Measurements from ENCODE around the gene IL17RB. TPM values are rescaled to one million over a fixed set of nuclear protein-coding genes. Genes with fewer than 3 reads are reported as not detected.

The IL17RB gene
- polyA plus RNA-seq, 1 donor (not counting 4 experiments of a cell fraction or from before 2014, with no cell fraction given): not detected

GRCh38 chr3:53849916-53850315 lies 3.5 kb downstream of the IL17RB start:
- no peaks in the 10 kb centered on the region for H3K79me2 ChIP-seq (ENCODE audit: control insufficient read depth, insufficient read depth, low read length)
- no peak overlapping the region for H3K4me3 ChIP-seq (ENCODE audit: control insufficient read depth in 2 of 3, extremely low read depth in 1 of 3, insufficient read depth in 2 of 3, low read depth in 1 of 3, low read length in 3 of 3)
- H3K9me3 ChIP-seq (ENCODE audit: control insufficient read depth, low read depth, low read length): no peaks in the 10 kb centered on the region
- no peak overlapping the region for H3K27ac ChIP-seq (ENCODE audit: control insufficient read depth, insufficient read depth, low read length)
- H2AFZ ChIP-seq (ENCODE audit: control insufficient read depth, low read length): no peak overlapping the region
- peaks cover 4% of the 10 kb centered on the region for H3K4me1 ChIP-seq (ENCODE audit: control insufficient read depth, extremely low read depth, insufficient read depth, low read length)
- dilution Hi-C loops (cut with MboI; ENCODE audit: extremely low pct_ligation_motif_present, low sequenced_read_pairs): no loop called here
- no peak overlapping the region for H3K4me2 ChIP-seq (ENCODE audit: control insufficient read depth, extremely low read depth, insufficient read depth, low read depth, low read length)
- DNase-seq (ENCODE audit: low read depth, low spot score) (no peak), FAIRE-seq (no peak)
- no peaks in the 10 kb centered on the region for H3K36me3 ChIP-seq (ENCODE audit: control insufficient read depth in 2 of 2, extremely low read depth in 1 of 2, insufficient read depth in 2 of 2, low read length in 2 of 2)
- H3K9ac ChIP-seq (ENCODE audit: control insufficient read depth, extremely low read depth, insufficient read depth, low read length): no peak overlapping the region
- no peaks in the 10 kb centered on the region for H4K20me1 ChIP-seq (ENCODE audit: control insufficient read depth, extremely low read depth, insufficient read depth, low read length)
- peaks cover 31% of the 10 kb centered on the region for H3K27me3 ChIP-seq (ENCODE audit: control insufficient read depth, extremely low read depth, insufficient read depth, low read length)
- TF ChIP-seq EZH2 (IDR thresholded peaks at IDR 0.05; ENCODE audit: low read length): no peak
- TF ChIP-seq, protein P1, sequence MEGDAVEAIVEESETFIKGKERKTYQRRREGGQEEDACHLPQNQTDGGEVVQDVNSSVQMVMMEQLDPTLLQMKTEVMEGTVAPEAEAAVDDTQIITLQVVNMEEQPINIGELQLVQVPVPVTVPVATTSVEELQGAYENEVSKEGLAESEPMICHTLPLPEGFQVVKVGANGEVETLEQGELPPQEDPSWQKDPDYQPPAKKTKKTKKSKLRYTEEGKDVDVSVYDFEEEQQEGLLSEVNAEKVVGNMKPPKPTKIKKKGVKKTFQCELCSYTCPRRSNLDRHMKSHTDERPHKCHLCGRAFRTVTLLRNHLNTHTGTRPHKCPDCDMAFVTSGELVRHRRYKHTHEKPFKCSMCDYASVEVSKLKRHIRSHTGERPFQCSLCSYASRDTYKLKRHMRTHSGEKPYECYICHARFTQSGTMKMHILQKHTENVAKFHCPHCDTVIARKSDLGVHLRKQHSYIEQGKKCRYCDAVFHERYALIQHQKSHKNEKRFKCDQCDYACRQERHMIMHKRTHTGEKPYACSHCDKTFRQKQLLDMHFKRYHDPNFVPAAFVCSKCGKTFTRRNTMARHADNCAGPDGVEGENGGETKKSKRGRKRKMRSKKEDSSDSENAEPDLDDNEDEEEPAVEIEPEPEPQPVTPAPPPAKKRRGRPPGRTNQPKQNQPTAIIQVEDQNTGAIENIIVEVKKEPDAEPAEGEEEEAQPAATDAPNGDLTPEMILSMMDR (optimal IDR thresholded peaks at IDR 0.05 in 1 of 3, IDR thresholded peaks at IDR 0.05 in 1 of 3, conservative IDR thresholded peaks at IDR 0.05 in 1 of 3; ENCODE audit: extremely low read depth in 1 of 3, insufficient read depth in 2 of 3, low read length in 3 of 3): no peak
- H3K9me1 ChIP-seq (ENCODE audit: control insufficient read depth, extremely low read depth, insufficient read depth, low read length): no peaks in the 10 kb centered on the region

GRCh38 chr3:53850895-53851294 lies 4.5 kb downstream of the IL17RB start:
- H3K9me1 ChIP-seq (ENCODE audit: control insufficient read depth, extremely low read depth, insufficient read depth, low read length): no peaks in the 10 kb centered on the region
- peaks cover 4% of the 10 kb centered on the region for H3K4me1 ChIP-seq (ENCODE audit: control insufficient read depth, extremely low read depth, insufficient read depth, low read length)
- H3K27me3 ChIP-seq (ENCODE audit: control insufficient read depth, extremely low read depth, insufficient read depth, low read length): peaks cover 21% of the 10 kb centered on the region
- DNase-seq (ENCODE audit: low read depth, low spot score): no peak
- no peak overlapping the region for H3K4me2 ChIP-seq (ENCODE audit: control insufficient read depth, extremely low read depth, insufficient read depth, low read depth, low read length)
- H3K4me3 ChIP-seq (ENCODE audit: control insufficient read depth in 2 of 3, extremely low read depth in 1 of 3, insufficient read depth in 2 of 3, low read depth in 1 of 3, low read length in 3 of 3): no peak overlapping the region
- no peaks in the 10 kb centered on the region for H3K79me2 ChIP-seq (ENCODE audit: control insufficient read depth, insufficient read depth, low read length)
- no peak for FAIRE-seq
- no peak overlapping the region for H3K27ac ChIP-seq (ENCODE audit: control insufficient read depth, insufficient read depth, low read length)
- no peak overlapping the region for H2AFZ ChIP-seq (ENCODE audit: control insufficient read depth, low read length)
- no peak for TF ChIP-seq EZH2 (IDR thresholded peaks at IDR 0.05; ENCODE audit: low read length)
- TF ChIP-seq, protein P1 (optimal IDR thresholded peaks at IDR 0.05 in 1 of 3, IDR thresholded peaks at IDR 0.05 in 1 of 3, conservative IDR thresholded peaks at IDR 0.05 in 1 of 3; ENCODE audit: extremely low read depth in 1 of 3, insufficient read depth in 2 of 3, low read length in 3 of 3): no peak
- H4K20me1 ChIP-seq (ENCODE audit: control insufficient read depth, extremely low read depth, insufficient read depth, low read length): no peaks in the 10 kb centered on the region
- H3K36me3 ChIP-seq (ENCODE audit: control insufficient read depth in 2 of 2, extremely low read depth in 1 of 2, insufficient read depth in 2 of 2, low read length in 2 of 2): no peaks in the 10 kb centered on the region
- H3K9ac ChIP-seq (ENCODE audit: control insufficient read depth, extremely low read depth, insufficient read depth, low read length): no peak overlapping the region
- H3K9me3 ChIP-seq (ENCODE audit: control insufficient read depth, low read depth, low read length): no peaks in the 10 kb centered on the region
- dilution Hi-C loops (cut with MboI; ENCODE audit: extremely low pct_ligation_motif_present, low sequenced_read_pairs): no loop called here
